GM21825 (cell line): ENCODE measurements around the gene FOXN3.

ENCODE experiments used
- ATAC-seq: cut with Tn5 transposase; IDR thresholded peaks from one replicate; pipeline ENCODE4 v1.9.1; 2021; ENCODE audit warnings: mild to moderate bottlenecking, moderate library complexity; ENCODE audit not compliant: unreplicated experiment

FOXN3 gene

DNA sequence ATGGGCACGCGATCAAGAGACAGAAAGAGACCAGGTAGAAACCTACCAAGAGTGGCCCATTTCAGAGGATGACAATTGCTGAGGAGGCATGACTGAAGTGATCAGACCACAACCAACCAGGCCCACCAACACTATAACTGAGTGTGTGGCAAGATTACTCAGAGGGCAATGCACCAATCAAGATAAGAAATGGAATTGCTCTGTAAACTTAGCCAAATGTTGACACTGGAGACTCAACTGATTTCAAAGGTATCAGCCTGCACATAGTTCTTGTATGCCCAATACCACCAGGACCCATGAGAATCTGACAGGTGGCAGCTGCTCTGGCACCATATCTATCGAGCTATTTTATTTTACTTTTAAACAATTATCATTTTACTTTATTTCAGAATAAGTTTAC, 128.9 kb downstream of the FOXN3 start:
- ATAC-seq, result no peak

DNA sequence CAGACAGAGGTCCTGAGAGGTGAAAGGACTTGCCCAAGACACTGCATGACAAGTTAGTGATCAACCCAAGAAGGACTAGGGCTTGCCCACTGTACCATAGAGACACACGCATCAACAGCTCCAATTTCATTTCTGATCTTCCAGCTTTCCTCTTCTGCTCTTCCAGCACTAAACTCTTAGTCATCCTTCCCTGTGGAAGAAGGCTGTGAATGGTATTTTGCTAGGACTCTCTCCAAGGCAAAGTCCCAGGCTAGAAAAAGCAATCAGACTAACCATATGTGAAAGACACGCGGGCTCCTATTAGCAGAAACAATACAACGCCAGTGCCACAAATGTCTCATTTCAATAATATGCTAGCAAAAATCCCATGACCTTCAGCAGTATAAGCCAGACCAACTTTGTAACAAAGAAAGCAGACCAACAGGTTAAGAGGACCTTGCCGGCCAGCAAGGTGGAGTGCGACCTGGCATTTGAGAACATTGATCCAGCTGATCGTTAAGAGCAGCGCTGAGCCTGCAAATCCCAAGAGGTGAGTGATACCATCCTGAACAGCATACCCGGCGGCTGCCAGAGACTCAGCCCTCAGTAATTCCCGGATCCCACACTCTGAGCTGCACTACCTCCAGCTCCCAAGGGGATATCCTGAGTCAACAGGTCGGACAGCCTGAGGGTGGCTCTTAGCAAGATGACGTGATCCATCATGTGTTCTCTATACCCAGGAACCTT, 132.5 kb downstream of the FOXN3 start:
- no peak for ATAC-seq

DNA sequence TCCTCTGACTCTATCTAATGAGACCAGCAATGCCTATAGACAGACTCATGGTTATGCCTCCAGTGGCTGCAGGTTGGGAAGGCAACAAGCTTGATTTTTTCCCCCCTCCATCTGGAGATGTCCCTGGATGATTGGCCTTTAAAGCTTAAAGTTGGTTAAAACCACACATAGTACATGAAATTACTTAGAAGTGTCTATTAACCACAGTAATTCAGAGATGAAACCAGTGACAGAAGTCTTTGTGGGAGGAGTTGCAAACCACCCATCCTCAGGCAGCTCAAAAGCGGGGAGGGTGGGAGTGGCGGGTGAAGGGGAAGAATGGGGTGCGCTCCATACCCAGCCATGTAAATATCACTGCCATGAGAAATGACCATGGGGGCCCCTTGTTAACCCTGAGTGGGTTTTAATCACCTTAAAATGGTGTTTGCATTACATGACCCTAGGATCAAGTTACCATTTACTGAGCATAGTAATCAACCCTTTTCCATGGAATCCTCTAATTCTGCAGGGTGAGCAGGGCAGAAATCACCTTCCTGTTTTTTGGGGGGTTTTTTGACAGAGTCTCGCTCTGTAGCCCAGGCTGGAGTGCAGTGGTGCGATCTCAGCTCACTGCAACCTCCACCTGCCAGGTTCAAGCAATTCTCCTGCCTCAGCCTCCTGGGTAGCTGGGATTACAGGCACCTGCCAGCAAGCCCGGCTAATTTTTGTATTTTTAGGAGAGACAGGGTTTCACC, 133.5 kb downstream of the FOXN3 start:
- peak; percentile 77 for ATAC-seq

DNA sequence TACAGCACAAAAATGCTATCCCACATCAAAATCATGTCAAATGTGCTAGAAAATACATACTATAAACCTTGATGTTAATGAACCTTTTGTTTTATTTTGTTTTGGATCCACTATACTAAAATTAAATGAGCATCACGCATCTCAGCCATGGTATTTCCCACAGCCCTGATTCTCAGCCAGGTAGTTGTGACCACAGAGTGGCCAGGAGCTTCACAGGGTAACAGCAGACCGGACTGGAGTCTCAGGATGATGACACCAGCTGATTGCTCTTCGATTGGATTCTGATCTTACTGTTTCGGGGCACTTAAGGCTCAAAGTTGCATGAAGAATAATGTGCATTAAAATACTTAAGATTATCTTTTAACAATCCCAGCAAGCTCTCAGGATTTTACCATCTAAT, 134.8 kb downstream of the FOXN3 start:
- ATAC-seq, result no peak

GRCh38 chr14:89280600-89280999, 136.4 kb downstream of the FOXN3 start:
- no peak for ATAC-seq

DNA sequence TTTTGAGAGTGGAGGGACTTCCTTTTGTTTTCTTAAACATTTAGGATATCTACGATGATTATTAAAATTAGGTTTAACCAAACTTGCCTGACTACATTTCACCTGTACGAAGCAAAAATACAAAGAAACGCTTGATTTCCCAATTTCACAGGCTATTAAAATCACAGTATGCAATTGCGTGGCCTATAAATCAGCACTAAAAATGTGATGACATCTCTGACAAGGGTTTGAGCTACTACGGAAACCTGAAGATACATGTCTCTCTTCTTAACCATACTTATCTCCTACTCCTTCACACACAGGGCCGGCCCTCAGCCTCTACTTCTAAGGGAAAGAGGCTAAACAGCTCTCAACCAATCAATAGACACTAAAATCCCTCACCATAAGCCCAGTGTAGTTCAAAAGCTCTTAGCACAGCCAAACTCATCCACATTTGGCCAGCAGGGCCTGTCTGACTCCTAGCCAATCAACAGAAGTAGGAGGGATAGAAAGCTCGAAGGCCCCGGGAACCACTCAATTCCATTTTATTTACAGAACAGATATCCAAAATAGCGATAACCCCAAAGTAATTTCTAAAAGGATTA, 137.3 kb downstream of the FOXN3 start:
- ATAC-seq, result no peak

- ATAC-seq, result no peak
Measured at GRCh38 chr14:89277203-89277602, 139.8 kb downstream of the FOXN3 start.

- peak; percentile 95 for ATAC-seq
Measured at GRCh38 chr14:89276424-89276975, 140.5 kb downstream of the FOXN3 start.

DNA sequence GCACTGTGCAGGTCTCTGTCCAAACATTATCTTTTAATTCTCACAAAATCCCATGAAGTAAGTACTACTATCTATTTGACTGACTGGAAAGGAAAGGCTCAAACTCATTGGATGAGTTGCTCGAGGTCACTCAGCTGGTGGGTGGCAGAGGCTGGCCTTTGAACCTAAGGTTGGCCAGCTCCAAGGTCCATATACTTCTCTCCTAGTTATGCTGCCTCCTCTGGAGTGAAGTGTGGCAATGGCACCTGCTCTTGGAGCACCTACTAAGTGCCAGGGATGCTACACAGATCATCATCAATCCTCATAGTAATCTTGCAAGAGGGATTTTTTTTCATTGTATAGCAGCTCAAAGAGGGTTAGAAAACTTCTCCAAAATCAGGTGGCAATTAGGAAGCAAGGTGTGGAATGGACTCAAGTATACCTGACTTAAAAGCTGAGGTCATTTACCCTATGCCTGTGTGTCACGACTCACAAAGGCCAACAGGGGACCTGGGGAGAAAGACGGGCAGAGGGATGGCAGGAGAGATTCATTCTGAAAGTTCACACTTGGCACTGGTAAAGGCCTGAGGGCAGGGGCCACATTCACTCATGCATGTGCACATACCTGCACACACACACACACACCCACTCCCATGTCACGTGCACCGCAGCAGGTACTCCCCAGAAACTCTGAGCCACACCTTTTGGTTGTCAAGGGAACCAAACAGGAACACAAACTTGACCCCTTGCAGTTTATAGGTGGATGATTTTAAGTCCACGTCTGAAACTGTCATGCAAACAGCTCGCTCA, 146.4 kb downstream of the FOXN3 start:
- ATAC-seq, result peak; percentile 44

GRCh38 chr14:89269404-89269803, 147.6 kb downstream of the FOXN3 start:
- no peak for ATAC-seq

GRCh38 chr14:89268514-89268913, 148.5 kb downstream of the FOXN3 start:
- no peak for ATAC-seq

- ATAC-seq, result no peak
Measured at GRCh38 chr14:89267656-89268055, 149.4 kb downstream of the FOXN3 start.

- ATAC-seq, result no peak
Measured at GRCh38 chr14:89267163-89267562, 149.9 kb downstream of the FOXN3 start.

- ATAC-seq, result no peak
Measured at GRCh38 chr14:89266754-89267153, 150.3 kb downstream of the FOXN3 start.

- no peak for ATAC-seq
Measured at GRCh38 chr14:89265234-89265633, 151.8 kb downstream of the FOXN3 start.

DNA sequence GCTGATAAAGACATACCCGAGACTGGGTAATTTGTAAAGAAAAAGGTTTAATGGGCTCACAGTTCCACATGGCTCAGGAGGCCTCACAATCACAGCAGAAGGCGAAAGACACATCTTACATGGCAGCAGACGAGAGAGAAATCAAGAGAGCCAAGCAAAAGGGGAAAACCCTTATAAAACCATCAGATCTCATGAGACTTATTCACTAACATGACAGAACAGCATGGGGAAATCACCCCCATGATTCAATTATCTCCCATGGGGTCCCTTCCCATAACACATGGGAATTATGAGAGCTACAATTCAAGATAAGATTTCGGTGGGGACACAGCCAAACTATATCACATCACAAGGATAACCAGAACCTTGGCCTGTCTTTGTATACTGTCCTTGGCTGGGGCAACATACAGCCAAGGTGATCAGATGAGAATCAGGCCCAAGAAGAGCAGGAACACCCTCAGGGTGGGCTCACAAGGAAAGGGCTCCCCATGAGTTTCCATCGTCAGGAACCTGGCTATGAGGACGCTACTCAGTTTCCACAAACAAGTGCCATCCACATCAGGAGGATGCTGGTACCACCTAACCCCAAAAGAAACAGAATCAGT, 152.7 kb downstream of the FOXN3 start:
- ATAC-seq, result no peak

DNA sequence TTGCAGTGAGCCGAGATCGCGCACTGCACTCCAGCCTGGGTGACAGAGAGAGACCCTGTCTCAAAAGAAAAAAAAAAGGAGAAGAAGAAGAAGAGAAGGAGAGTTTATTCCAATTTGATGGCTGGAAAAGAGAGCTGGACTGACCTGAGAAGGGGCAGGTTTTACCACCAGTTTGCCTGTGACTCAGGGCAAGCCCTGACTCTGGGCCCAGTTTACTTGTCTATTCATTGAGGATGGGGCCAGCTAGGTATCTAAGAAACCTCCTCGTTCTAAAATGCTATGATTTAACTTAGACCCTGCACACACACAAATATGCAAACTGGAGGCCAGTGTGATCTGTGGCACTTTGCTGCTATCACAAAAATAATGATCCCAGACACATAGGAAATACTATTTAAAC, 155.0 kb downstream of the FOXN3 start:
- no peak for ATAC-seq

- no peak for ATAC-seq
Measured at GRCh38 chr14:89260898-89261297, 156.1 kb downstream of the FOXN3 start.

GRCh38 chr14:89259951-89260609, 157.0 kb downstream of the FOXN3 start:
- no peak for ATAC-seq

DNA sequence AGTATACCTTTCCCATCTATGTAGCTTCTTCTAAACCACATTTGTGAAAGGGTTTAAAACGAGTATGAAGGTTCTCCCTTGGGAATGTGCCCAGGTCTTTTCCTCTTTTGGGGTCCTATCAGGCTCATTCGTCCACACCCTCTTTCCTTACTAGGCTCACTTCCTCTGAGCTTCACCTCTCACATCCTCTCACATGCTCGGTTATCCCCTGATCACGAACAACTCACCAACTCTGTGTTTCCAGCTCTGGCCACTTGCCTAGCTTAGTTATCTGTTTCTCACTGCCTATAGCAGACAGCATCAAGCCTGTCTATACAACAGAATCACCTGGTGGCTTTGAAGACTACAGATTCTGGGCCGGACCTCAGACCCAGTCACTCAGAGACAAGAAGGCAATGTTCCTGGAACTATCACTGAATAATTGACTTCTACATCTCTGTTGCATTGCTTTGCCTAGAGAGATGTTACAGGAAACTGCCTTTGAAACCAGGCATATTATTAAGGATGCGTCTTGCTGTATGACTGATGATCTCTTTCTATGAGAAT, 158.2 kb downstream of the FOXN3 start:
- ATAC-seq, result no peak
